Urinary bladder (tissue), 4 donors: ENCODE data around the gene RHEX. TPM values are rescaled to one million over a fixed set of nuclear protein-coding genes. Genes with fewer than 3 reads are reported as not detected.

Experiments used
- DNase-seq: peaks from one replicate; pipeline ENCODE4 v3.0.0-alpha.2; 2015; ENCODE audit errors: extremely low spot score
- H3K27ac ChIP-seq: one replicate; pipeline ENCODE4 v1.5.1; 2013; ENCODE audit warnings: low read depth, mild to moderate bottlenecking, moderate library complexity
- H3K36me3 ChIP-seq: one replicate; pipeline ENCODE4 v1.6.1; 2013; ENCODE audit warnings: mild to moderate bottlenecking, moderate library complexity; ENCODE audit not compliant: insufficient read depth
- H3K4me1 ChIP-seq: one replicate; pipeline ENCODE4 v1.6.1; 2013; ENCODE audit warnings: mild to moderate bottlenecking, moderate library complexity; ENCODE audit not compliant: insufficient read depth
- H3K4me3 ChIP-seq: one replicate; pipeline ENCODE4 v1.5.1; 2013; ENCODE audit warnings: low read depth, low read length
- WGBS: extraction: QIAGEN DNeasy Blood & Tissue Kit; methylation state at CpG from one replicate; pipeline ENCODE4 v1.1.7; 2013; 5-methylcytosine and 5-hydroxymethylcytosine counted together
- polyA plus RNA-seq: library from polyadenylated mRNA; stranded (reverse); fragments of 200-250 nt; gene quantifications from one replicate; pipeline ENCODE4 v1.2.3, GENCODE V29; 2013
- total RNA-seq: library from RNA; depleted of rRNA; stranded (reverse); fragments of >200 nt; gene quantifications from one replicate; pipeline ENCODE4 v1.2.3, GENCODE V29; 2014
- donor health status: healthy with polysubstance abuse.
- donor health status: healthy.

Gene RHEX
- total and polyA plus RNA-seq, 2 donors: 8.5 to 12.5 TPM

GRCh38 chr1:206114692-206115640 is 62.0 kb downstream of the RHEX start:
- 84% methylated on average over 6 of the region's 6 CpGs for WGBS
- Histone ChIP-seq H3K4me3 (no peak overlapping the region), H3K36me3 (no peaks in the 10 kb centered on the region), H3K27ac (no peak overlapping the region), H3K4me1 (no peaks in the 10 kb centered on the region)
- no peak for DNase-seq

GRCh38 chr1:206115791-206116190 is 62.8 kb downstream of the RHEX start:
- DNase-seq: no peak
- H3K4me1 ChIP-seq: no peaks in the 10 kb centered on the region
- no peaks in the 10 kb centered on the region for H3K36me3 ChIP-seq
- H3K4me3 ChIP-seq: no peak overlapping the region
- 98% methylated on average over 8 of the region's 8 CpGs for WGBS
- no peak overlapping the region for H3K27ac ChIP-seq

DNA sequence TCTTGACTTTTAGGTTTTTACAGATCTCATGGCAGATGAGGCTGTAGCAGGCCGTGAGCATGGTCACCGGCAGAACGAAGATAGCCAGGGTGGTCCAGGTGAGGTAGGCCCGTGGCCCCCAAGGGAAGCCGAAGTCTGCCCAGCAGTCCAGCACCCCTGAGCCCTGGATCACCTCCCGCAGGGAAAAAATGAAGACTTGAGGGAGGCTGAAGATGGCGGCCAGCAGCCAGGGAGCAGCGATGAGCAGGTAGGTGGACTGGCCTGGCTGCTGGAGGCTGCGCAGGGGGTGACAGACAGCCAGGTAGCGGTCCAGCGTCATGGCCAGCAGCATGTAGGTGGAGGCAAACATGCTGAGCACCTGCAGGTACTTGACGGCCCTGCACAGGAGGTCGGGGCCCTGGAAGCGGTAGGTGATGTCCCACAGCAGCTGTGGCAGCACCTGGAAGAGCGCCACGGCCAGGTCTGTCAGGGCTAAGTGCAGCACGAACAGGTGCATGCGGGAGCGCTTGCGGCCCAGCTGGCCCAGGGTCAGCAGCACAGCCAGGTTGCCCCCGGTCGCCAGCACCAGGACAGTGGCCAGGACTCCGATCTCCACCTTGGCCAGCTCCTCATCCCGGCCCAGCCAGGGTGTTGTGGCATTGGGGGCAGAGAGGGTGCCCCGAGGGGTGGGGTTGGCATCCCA is 63.4 kb downstream of the RHEX start:
- 95% methylated on average over 25 of the region's 25 CpGs for WGBS
- Histone ChIP-seq H3K4me3 (no peak overlapping the region), H3K27ac (no peak overlapping the region), H3K36me3 (no peaks in the 10 kb centered on the region), H3K4me1 (no peaks in the 10 kb centered on the region)
- no peak for DNase-seq

DNA sequence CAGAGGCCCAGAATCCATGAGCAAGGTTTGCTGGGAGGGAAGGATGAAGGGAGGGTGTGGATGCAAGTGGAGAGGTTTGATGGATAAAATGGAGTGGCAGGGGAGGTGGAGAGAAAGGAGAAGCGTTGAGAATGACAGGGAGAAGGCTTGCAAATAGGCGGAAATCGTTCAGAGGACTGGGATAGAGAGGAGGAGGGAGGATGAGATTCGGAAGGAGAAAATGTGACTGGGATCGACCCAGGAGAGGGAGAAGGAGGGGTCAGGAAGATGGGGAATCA is 63.8 kb downstream of the RHEX start:
- Histone ChIP-seq H3K36me3 (no peaks in the 10 kb centered on the region), H3K4me1 (no peaks in the 10 kb centered on the region), H3K27ac (no peak overlapping the region), H3K4me3 (no peak overlapping the region)
- DNase-seq: no peak
- 18% methylated on average over 5 of the region's 5 CpGs for WGBS

- Histone ChIP-seq H3K4me3 (peak within 1 kb of the TSS; percentile 36), H3K4me1 (no peaks in the 10 kb centered on the region), H3K36me3 (no peaks in the 10 kb centered on the region), H3K27ac (no peak within 1 kb of the TSS)
- DNase-seq: no peak
- WGBS: 2% methylated on average over 55 of the region's 55 CpGs
Measured at GRCh38 chr1:206117151-206117948, 64.4 kb downstream of the RHEX start, which contains the start of gene AVPR1B. Gene AVPR1B, minus strand, starts transcription at chr1:206117388. Its CDS starts 498 bp downstream, at chr1:206116890.

GRCh38 chr1:206120406-206120805 is 67.4 kb downstream of the RHEX start:
- Histone ChIP-seq H3K4me3 (no peak overlapping the region), H3K27ac (no peak overlapping the region), H3K36me3 (no peaks in the 10 kb centered on the region), H3K4me1 (no peaks in the 10 kb centered on the region)
- DNase-seq: no peak

DNA sequence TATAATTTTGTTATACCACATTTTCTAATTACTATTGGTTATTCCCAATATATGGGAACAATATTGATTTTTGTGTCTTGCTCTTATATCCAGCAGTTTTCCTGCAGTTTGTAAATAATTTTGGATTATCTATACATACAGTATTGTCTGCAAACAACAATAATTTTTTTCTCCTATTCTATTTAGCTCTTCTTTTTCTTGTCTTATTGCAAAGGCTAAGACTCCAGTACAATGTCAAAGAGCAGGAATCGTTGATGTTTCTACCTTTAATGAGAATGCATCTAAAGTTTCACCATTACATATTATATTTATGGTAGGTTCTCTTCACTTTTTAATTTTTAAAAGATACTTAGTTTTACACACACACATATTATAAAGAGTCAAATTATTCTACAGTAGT is 68.3 kb downstream of the RHEX start:
- Histone ChIP-seq H3K36me3 (no peaks in the 10 kb centered on the region), H3K4me3 (no peak overlapping the region), H3K4me1 (no peaks in the 10 kb centered on the region), H3K27ac (no peak overlapping the region)
- no peak for DNase-seq
- 69% methylated on average over 1 of the region's 1 CpG for WGBS

- Histone ChIP-seq H3K36me3 (no peaks in the 10 kb centered on the region), H3K4me1 (no peaks in the 10 kb centered on the region), H3K4me3 (no peak overlapping the region), H3K27ac (no peak overlapping the region)
- no peak for DNase-seq
Measured at GRCh38 chr1:206122686-206123085, 69.7 kb downstream of the RHEX start.

DNA sequence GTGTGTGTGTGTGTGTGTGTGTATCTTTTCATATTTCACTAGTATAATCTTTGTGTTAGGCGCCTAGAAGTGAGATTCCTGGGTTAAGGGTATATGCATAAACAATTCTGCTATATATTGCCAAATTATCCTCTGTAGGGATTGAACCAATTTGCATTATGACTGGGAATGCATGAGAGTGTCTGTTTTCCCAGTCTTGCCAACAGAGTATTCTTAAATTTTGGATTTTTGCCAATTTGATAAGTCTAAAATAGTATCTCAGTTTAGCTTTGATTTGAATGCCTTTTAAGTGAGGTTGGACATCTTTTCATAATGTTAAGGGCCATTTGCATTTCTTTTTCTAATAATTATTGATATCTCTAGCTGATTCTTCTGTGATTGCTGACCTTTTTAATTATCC is 72.4 kb downstream of the RHEX start:
- H3K4me3 ChIP-seq: no peak overlapping the region
- DNase-seq: no peak
- WGBS: 93% methylated on average over 1 of the region's 1 CpG
- H3K4me1 ChIP-seq: no peaks in the 10 kb centered on the region
- no peak overlapping the region for H3K27ac ChIP-seq
- no peaks in the 10 kb centered on the region for H3K36me3 ChIP-seq

DNA sequence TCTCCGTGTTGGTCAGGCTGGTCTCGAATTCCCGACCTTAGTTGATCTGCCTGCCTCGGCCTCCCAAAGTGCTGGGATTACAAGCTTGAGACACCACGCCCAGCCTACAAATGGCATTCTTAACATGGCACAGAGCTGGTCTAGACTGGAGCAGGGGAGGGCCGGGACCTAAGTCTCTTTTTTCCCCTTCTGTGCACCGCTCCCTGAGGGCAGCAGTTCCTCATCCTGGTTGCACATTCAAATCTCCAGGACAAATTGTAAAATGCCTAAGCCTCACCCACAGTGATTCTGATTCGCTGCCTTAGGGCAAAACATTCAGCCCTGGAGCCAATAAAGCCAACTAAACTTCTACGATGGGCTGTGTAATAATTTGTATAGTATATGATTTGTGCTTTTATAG is 74.4 kb downstream of the RHEX start:
- Histone ChIP-seq H3K4me1 (no peaks in the 10 kb centered on the region), H3K36me3 (no peaks in the 10 kb centered on the region), H3K27ac (no peak overlapping the region), H3K4me3 (no peak overlapping the region)
- 93% methylated on average over 9 of the region's 9 CpGs for WGBS
- DNase-seq: no peak

- no peak for DNase-seq
- H3K27ac ChIP-seq: no peak overlapping the region
- WGBS: 53% methylated on average over 4 of the region's 4 CpGs
- H3K36me3 ChIP-seq: no peaks in the 10 kb centered on the region
- no peaks in the 10 kb centered on the region for H3K4me1 ChIP-seq
- no peak overlapping the region for H3K4me3 ChIP-seq
Measured at GRCh38 chr1:206128196-206128595, 75.2 kb downstream of the RHEX start.

GRCh38 chr1:206131037-206131436 is 78.1 kb downstream of the RHEX start:
- DNase-seq: no peak

DNA sequence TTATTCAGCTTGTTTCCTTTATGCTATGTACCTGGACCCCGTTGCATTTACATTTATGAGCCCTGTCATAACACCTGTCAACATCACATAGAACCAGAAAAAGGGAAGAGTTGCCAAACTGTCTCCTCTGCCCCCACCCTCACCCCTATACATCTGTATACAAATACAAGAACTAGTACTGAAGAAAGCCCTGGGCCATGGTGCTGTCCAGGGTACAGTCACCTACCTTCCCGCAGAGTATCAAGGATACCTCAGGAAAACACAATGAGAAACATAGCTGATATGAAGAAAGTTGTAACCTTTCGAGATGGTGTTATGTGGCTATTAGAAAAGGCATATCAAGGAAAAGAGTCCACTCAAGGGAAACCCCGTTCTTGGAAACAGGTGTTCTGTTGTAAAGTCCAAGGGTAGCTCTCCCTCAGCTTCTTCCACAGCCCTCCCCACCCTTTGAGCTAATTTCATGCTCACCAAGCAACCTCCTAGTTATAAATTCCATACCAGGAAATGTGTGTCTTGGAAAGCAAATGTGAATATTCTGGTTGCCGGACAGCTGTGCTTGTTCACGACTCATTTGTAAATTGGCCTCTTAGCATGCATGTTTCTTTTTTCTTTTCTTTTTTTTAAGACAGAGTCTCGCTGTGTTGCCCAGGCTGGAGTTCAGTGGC is 80.9 kb downstream of the RHEX start:
- no peaks in the 10 kb centered on the region for H3K4me1 ChIP-seq
- WGBS: 82% methylated on average over 7 of the region's 7 CpGs
- DNase-seq: no peak

More at GRCh38 chr1:206131037-206131436, 78.1 kb downstream of the RHEX start:
- 60% methylated on average over 7 of the region's 7 CpGs for WGBS
- Histone ChIP-seq H3K4me3 (no peak overlapping the region), H3K36me3 (no peaks in the 10 kb centered on the region), H3K27ac (no peak overlapping the region), H3K4me1 (no peaks in the 10 kb centered on the region)

More for the DNA sequence above, 80.9 kb downstream of the RHEX start:
- H3K36me3 ChIP-seq: no peaks in the 10 kb centered on the region
- H3K4me3 ChIP-seq: no peak overlapping the region
- no peak overlapping the region for H3K27ac ChIP-seq
